ENCODE measurements around the gene SH3BP4.
"Not testable (repeated sequence)": the region's sequence is repeated elsewhere in the genome, so short reads cannot be mapped to it uniquely, and the experiment has no call there.

The SH3BP4 gene

DNA sequence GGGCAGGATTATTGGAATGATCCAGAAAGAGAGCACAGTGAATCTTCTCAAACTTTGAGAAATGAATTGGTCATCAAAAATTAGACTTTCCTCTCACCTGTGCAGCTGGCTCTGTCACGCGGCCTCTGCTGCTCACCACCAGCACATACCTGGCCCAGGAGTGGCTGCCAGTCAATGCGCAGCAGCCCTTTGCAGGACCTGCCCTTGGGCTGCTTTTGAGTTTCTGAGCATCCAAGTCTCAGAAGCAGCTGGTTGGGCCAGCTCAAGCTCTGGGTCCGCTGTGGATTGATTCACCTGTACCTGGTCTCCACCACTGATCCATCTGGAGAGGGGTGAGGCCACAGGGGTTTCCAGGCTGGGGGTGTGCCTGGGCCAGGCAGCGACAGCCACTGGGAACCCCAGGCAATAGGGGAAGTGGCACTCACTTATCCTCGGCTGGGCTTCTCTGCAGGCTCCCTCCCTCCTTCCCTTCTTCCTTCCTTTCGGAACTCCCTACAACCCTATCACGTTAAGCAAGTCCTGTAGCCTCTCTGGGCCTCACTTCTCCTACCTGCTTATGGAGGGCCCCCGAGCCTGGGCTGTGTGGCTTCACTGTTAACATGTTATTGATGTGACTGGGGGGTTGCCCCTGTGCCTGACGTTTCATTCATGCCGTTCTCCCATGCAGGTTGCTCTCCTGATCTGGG, 48.1 kb downstream of the SH3BP4 start:
- no peak for DNase-seq

DNA sequence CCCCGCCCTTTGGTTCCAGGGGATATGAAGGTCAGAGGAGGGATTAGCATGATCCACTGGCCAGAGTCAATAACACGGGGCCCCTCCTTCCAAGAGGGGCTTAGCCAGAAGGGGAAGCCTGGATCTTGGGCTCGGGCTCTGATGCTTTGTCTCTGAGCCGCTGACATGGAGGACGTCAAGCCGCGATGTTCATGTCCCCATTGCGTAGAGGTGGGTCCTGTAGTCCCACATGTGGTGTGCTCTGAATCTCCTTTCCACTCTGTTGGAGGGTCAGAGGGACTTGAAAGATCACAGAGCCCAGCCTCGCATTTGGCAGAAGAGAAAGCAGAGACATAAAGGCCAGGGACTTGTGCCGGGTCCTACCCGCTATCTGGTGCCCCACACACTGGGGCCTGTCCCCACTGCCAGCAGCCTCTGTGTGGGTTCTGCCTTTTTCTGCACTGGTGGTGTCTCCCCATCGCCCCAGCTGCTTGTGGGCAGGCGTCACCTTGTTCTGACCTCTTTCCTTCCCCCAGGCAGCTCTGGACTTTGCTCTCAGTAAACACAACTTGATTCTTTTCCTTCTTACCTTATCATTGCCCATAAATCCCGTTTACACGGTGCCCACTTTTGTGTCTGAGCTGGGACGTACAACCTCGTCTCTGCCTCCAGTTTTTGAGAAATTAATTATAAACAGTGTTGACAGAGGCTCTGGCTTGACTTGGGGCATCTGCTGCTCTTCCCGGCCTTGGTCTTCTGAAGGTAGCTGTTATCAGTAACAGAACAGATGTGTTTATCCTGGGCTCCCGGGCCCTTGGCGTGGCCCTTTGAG, 48.8 kb downstream of the SH3BP4 start:
- DNase-seq = no peak

DNA sequence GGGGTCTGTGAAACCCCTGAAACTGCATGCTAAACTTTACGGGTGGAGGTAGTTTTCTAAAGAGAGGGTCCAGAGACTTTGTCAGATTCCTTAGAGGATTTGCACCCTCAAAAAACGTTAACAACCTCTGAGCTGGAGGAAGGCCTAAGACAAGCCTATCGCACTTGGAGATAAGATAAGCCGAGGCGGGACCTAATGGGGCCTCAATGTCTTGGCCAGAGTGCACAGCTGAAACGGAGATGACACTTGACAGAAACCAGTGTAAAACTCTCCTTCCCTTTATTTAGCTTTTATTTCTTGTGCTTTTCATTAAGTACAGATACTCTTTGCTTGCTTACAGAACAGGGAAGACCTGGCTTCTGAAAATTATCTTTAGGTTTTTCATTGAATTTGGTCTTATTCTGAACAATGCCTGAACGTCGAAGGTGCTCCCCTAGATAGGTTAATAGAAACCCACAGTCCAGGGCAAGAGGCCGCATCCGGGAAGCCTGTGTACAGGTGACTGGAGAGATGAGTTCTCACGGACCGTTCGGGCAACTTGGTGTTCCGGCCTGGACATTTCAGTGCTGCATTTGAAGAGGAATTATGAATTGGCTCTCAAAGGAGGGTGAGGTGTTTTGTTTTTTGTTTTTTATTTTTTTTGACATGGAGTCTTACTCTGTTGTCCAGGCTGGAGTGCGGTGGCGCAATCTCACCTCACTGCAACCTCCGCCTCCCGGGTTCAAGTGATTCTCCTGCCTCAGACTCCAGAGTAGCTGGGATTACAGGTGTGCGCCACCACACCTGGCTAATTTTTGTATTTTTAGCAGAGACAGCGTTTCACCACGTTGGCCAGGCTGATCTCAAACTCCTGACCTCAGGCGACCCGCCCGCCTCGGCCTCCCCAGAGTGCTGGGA, 49.7 kb downstream of the SH3BP4 start:
- no peak for DNase-seq

DNA sequence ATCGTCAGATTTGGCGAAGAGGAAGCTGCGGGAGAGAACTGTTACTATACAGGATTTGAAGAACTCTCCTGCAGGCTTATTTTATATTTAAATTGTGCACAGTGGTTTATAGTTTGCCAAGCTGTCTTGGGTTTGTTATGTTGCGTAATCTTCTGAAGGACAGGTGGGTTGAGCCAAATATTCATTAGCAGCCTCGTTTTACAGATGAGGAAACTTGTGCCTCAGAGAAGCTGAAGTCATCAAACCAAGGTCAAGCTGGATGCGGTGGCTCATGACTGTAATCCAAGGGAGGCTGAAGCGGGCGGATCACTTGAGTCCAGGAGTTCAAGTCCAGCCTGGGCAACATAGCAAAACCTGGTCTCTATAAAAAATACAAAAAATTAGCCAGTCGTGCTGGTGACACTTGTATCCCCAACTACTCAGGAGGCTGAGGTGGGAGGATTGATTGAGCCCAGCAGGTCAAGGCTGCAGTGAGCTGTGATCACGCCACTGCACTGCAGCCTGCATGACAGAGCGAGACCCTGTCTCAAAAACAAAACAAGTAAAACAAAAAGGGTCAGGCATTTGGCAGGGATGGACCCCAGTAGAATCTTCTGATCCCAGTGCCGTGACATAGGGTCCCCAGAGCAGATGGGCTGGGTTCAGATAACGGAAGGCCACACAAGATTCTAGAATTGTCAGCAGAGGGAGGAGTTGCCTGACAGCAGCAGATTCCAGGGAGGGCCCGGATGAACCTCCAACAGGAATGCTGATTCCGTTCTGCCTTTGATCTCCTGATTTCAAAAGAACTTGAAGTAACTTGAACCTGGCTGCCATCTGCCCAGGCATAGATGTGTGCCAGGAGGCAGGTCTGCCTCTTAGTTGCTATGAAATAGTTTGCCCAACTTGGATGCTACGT, 50.6 kb downstream of the SH3BP4 start:
- DNase-seq = no peak

DNA sequence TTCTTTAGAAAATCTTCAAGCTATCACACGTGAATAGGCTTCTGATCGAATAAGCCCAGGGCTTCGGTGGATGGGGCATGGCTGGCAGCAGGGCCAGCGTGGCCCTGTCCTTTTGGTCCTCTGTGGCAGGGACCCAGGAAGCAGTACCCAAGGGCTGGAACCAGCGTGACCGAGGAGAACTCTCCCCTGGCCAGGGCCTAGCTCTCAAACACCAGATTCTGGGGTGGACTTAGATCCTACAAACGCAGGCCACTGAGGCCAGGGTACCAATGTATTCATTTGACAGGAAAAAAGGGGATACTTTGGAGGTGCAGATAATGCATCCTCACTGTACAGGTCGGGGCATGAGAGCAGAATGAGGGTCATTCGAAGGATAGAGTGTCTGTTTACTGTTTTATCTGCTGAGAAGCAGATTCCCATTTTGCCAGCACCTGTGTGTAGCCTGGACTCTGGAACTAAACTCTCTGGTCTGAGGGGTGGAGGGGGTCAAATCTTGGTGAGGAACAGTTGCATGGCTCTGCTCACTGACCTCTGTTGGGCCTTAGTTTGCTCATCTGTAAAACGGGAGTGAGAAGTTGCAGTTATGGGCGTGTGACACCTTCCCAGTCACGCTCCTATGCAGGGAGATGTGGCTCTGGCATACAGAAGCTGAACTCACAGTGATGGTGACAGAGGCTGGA, 51.4 kb downstream of the SH3BP4 start:
- no peak for DNase-seq

DNA sequence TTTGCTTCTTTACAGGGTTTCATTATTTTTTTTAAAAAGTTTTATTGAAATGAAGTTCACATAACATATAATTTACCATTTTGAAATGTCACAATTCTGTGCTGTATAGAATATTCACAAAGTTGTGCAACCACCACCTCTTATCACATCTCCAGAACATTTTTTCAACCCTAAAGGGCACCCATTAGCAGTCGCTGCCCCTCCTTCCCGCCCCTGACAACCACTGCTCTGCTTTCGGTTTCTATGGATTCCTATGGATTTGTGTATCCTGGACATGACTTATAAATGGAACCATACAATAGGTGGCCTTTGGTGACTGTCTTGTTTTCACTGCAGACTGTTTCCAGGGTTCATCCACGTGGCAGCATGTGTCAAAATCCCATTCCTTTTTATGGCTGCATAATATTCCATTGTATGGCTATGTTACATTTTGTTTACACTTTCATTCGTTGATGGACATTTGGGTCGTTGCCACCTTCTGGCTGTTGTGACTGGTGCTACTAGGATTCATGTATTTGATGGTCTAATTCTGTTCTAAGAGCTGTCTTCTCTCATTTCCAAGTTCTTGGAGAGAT, 52.6 kb downstream of the SH3BP4 start:
- DNase-seq = no peak

DNA sequence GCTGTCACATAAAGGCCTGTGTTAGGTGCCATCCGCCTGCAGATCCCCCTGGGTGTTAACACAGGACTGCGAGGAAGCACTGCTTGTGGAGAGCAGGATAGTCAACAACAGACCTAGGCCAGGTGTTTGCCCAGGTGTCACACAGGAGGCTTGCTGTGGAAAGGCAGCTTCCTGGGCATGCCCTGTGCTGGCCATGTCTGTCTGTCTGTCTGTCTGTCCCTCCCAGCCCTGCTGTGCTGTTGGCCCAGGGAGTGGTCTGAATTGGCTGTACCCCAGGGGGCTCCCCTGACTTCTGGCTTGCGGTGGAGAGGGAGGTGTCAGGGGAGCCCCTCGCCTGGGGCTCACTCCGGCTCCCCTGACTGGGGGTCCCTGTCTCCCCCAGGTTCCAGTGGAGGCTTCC, 53.2 kb downstream of the SH3BP4 start:
- DNase-seq = peak; percentile 62

DNA sequence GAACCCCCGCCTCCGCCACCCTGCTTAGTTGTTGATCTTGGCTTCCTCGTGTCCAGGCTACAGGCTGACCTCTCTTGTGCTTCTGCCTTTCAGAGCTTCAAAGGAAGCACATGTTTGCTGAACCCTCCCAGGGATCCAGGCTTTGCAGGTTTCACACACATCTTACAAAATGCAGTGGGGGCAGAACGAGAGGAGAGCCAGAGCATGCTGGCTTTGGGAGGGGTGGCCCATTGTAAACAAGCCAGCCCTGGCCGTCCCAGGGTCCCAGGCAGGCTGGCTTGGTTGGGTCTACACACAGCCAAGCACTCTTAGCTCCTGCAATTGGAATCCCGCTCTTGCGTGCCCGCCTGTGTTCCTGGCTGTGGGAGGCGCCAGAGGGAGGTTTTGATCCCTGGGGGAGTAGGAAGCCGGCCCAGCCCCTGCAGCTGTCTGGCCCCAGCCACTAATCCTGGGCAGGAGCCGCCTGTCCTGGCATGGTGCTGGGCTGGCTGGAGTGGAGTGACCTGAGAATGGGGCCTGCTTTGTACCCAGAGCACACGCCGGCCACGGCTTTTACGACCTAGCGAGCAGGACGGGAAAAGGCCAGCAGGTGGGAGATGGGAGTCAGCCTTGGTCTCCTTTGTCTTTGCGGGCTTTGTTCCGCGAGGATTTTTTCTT, 53.9 kb downstream of the SH3BP4 start:
- peak; percentile 69 for DNase-seq

DNA sequence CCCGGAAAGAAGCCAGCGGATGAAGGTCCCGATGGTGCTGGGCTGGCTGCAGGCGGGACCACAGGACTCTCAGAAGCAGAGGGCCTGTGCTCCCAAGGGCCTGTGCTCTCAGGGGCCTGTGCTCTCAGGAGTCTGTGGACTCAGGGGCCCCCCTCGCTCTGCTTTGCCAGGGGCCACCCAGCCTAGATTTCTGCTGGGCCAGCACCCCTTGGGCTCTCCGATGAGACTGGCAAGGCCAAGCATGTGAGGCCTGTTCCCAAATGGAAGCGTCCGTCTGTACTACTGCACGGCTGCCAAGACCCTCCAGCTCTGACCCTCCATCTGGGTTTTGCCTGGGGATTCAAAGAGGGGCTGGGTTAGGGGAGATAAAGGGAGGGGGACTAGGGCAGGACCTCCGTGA, 54.6 kb downstream of the SH3BP4 start:
- no peak for DNase-seq

DNA sequence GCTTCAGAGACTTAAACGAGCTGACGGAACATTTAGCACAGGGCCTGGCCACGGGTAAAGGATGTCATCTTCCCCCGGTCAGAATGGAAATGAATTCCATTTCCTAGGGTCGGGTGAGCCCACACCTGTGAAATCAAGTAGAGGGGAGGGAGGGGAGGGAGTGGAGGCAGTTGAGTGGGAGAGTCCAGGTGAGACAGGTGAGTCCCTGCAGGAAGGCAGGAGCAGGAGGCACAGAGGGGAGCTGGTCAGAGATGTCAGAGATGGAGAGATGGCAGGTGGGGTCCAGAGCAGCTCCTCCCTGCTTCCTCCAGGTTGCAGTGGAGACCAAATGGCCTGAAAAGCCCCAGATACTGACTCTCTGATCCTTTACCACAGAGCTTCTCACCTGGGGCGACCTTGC, 55.2 kb downstream of the SH3BP4 start:
- DNase-seq = peak; percentile 13

DNA sequence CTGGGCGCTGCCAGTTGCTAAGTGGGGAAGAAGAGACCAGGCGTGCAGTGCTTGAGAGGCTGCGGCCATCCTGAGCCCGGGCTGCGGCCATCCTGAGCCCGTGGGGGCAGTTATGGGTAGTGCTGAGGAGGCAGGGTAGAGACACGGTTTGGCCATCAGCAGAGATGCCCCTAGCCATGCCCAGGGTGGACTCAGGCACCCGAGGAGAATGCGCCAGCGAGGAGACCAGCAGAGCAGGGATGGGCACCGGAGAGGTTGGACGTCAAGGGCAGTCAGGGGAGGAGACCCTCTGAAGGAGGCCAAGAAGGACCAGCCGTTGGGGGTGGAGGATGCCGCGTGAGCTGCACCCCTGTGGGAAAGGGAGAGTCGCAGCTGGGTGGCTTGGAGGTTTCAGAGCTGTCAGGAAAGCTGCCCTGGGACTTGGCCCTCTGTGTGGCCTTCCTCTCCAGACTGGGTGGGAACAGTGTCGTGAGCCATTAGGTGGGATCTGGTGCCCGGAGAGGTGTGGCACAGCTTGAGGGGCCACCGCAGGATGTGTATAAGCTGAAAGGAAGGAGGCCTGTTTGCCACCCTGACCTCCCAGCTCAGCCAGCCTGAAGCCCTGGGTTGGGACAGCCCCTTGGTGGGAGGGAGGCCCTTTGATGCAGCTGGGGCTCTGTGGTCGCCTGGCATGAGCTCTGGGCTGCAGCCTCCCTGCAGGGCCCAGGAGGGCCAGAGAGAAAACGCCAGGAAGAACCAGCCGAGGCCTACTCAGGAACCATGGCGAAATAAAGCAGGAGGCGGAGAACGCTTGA, 56.0 kb downstream of the SH3BP4 start:
- no peak for DNase-seq

DNA sequence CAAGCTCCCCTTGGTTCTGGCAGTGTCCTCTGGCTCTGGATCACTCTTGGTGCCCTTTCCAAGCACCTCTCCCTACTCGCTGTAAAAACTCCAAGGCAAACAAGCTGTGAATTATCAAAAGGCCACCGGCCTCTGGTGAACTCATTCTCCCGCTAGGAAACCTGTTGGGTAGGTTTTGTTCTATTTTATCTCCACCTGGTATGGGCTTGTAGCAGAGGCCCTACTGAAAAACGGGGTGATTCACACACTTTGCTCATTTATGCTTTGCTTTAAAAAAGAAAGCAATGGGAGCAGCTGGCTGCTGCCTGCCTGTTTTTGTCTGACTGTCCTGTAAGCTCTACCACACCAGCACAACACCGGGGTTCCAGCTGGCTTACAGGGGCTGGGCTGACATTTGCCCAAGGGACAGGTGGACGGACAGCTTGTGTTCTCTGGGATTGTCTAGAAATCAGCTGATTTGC, 56.8 kb downstream of the SH3BP4 start:
- peak; percentile 82 for DNase-seq

DNA sequence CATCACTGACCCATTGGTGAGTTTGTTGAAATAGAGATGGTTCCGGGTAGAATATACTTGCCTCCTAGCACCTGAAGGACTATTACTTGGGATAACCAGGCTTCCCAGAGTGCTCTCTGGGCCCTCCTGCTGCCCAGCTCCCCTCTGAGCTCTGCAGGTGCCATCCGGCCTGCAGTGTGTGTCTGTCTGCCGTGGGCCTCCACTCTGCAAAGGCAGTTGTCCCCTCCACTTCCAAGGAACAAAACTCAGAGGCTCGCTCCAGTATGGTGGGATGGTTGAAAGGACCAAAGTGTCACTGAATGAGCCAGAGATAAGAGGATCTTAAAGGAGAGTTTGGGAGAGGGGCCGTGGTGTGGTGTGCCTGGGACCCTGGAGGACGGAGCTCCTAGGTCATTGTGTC, 57.3 kb downstream of the SH3BP4 start:
- DNase-seq = no peak

DNA sequence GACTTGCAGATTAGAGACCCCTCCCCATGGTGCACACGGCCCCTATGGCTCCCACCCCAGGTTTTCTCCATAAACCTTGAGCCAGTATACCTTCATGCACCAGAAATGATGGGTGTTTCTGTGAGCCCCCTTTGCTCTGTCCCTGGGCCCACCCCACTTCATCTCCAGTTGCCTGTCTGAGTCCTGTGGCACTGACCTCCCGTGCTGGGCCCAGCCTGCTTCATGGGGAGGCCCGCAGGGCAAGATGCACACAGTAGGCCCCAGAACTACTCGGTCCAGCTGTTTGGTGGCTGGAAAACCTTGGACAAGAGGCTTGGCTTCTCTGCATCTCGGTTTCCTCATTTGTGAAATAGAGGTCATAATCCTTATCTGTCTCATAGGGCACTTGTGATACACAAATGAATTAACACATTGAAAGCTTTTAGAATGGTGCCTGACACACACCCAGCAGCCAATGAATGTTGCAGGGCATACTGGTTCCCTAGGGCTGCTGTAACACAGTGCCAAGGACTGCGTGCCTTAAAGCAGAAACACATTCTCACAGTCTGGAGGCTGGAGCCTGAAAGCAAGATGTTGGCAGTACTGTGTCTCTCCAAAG, 58.4 kb downstream of the SH3BP4 start:
- no peak for DNase-seq

DNA sequence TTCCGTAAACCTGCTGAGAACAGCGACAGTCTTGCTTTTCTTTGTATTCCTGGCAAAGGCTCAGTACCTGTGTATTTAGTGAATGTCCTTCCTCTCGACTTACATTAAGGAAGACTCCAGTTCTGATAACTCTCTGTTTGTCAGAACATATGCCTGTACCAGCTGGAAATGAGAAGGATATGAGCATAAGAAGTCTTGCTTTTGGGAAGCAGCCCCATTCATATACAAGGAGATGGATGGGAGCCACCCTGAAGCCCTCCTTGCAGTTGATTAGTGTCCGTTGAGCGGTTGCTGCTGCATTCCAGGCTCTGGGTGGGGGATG, 59.8 kb downstream of the SH3BP4 start:
- DNase-seq = no peak

DNA sequence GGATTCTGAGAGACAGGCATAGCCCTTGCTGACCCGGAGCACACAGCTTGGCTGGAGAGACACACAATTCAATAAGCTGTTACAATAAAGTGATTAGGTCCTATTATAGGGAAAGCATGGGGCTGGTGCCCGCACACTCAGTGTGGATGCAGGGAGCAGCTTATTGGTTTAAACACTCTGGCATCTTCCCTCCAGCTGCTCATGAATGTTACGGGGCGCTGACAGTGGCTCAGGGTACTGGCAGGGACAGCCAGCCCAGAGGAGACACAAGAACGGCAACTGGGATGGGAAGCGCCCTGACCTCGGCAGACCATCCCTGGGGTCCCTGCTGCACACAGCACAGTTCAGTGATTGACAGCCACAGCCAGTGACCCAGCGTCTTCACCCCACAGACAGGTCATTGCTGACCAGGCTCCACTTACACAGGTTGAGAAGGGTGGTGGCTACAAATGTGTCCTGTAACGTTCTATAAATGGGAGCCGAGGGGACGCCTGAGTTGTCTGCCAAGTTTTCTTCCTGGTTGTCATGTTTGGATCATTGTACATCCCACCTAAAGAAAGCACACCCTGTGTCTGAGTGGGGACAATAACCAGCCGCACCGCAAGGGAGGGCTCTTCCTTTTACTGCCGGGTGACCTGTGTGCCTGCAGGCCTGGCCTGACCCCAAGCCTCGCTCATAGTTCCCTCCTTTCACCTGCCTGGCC, 60.3 kb downstream of the SH3BP4 start:
- no peak for DNase-seq

DNA sequence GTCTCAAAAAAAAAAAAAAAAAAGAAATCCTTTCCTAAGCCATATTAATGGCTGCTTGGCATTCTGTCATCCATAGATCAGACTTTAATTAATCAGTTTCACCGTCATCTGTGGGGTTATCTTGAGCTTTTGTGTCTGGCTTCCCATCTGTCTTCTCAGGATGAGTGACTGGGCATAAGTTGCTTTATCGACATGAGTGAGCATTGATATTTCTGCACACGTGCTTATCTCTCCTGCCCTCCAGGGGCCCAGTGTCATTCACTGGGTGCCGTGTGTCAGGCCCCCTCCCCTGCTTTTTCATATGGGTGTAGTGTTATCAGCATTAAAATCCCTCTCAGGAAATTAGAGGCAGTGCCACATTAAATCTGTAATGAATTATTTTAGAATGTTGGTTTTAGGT, 65.6 kb downstream of the SH3BP4 start:
- DNase-seq = no peak

DNA sequence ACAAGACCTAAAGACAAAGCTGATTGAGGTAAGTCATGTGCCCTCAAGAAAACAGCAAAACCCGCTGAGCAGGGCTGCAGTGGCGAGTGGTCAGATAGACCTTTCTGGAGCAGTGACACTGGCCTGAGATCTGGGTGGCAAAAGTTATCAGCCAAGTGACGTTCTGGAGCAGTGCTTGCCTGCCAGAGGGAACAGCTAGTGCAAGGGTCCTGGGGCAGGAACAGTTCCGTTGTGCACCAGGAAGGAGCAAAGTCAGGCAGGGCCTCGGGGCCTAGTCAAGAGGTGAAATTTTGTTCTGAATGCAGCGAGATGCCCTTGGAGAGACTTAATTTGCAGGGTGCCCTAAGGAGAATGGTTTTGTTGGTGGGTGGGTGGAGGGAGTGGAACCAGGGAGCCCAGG, 67.0 kb downstream of the SH3BP4 start:
- DNase-seq = no peak

DNA sequence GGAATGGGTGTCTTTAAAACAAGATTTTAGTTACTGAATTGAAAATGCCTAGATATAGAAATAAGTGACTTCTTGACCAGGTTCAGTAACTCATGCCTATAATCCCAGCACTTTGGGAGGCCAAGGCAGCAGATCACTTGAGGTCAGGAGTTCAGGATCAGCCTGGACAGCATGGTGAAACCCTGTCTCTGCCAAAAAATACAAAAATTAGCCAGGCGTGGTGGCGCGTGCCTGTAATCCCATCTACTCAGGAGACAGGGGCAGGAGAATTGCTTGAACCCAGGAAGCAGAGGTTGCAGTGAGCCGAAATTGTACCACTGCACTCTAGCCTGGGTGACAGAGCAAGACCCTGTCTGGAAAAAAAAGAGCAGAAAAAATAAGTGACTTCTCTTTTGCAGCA, 68.3 kb downstream of the SH3BP4 start:
- not testable (repeated sequence) for DNase-seq

Data from NCI-H146 (cell line).